B cell (primary cell): ENCODE measurements around the gene TLR9. TPM values are rescaled to one million over a fixed set of nuclear protein-coding genes. Genes with fewer than 3 reads are reported as not detected.

ENCODE experiments used
- ATAC-seq: fragments of 200-7000 bp; cut with Tn5 transposase; one replicate; pipeline ENCODE4 v1.10.0; 2021; ENCODE audit warnings: low read depth, mild to moderate bottlenecking, moderate number of reproducible peaks, moderate library complexity
- CTCF ChIA-PET: fragments of 350-600 bp; sonication (Branson Sonifier 250); formaldehyde crosslinking; loops from one replicate; lab custom pipeline; 2021; ENCODE audit warnings: antibody characterized with exemption, inconsistent platforms; lab: Charles Lee
- POLR2A ChIA-PET: fragments of 350-600 bp; sonication (Branson Sonifier 250); formaldehyde crosslinking; loops from one replicate; lab custom pipeline; 2021; ENCODE audit warnings: antibody characterized with exemption; lab: Charles Lee
- DNase-seq: peaks from one replicate; pipeline ENCODE4 v3.0.0; 2013
- H2AFZ ChIP-seq: 2 replicates; pipeline ENCODE4 v1.6.1; 2012; ENCODE audit warnings: mild to moderate bottlenecking, low read depth, low read length; ENCODE audit not compliant: insufficient read depth, poor library complexity, severe bottlenecking
- H3K27ac ChIP-seq, 2 donors: 1 replicate in 1 of 2; 2 replicates in 1 of 2; pipeline ENCODE4 v1.5.1; 2012 to 2013; ENCODE audit warnings: low read length in 2 of 2, mild to moderate bottlenecking in 2 of 2, moderate library complexity in 1 of 2
- H3K27me3 ChIP-seq, 4 experiments: fragments of 200-600 bp in 1 of 4; sonication (generic) in 1 of 4; replicated peaks in 1 of 4; 1 replicate in 2 of 4; 2 replicates in 2 of 4; pipeline versions ENCODE4 v1.6.1 to v1.7.0; 2013 to 2016; ENCODE audit warnings: low read length in 3 of 4, mild to moderate bottlenecking in 2 of 4, mixed read lengths in 1 of 4, moderate library complexity in 1 of 4; ENCODE audit not compliant: insufficient read depth in 4 of 4, control insufficient read depth in 3 of 4; ENCODE audit errors: control extremely low read depth in 1 of 4
- H3K36me3 ChIP-seq, 2 experiments: replicated peaks in 1 of 2; 1 replicate in 1 of 2; 2 replicates in 1 of 2; pipeline versions ENCODE4 v1.6.1 to v1.7.1; 2013; ENCODE audit warnings: low read length in 1 of 2; ENCODE audit not compliant: insufficient read depth in 2 of 2, control insufficient read depth in 1 of 2; ENCODE audit errors: control extremely low read depth in 1 of 2, extremely low read depth in 1 of 2
- H3K4me1 ChIP-seq, 2 donors: fragments of 200-600 bp in 1 of 2; sonication (generic) in 1 of 2; 1 replicate in 1 of 2; 2 replicates in 1 of 2; pipeline versions ENCODE4 v1.5.1 to v1.6.1; 2013 to 2017; ENCODE audit warnings: low read length in 2 of 2; ENCODE audit not compliant: control insufficient read depth in 2 of 2, insufficient read depth in 2 of 2
- H3K4me2 ChIP-seq: replicated peaks from 2 replicates; pipeline ENCODE3; 2012; ENCODE audit warnings: mild to moderate bottlenecking, low read depth, low read length; ENCODE audit not compliant: poor library complexity, severe bottlenecking
- H3K4me3 ChIP-seq, 5 experiments: fragments of 200-600 bp in 1 of 5; sonication (generic) in 1 of 5; 1 replicate in 3 of 5; 2 replicates in 2 of 5; pipeline versions ENCODE4 v1.5.1 to v1.7.0; 2011 to 2016; ENCODE audit warnings: low read length in 4 of 5, mild to moderate bottlenecking in 4 of 5, low read depth in 2 of 5, control low read depth in 1 of 5, moderate library complexity in 1 of 5; ENCODE audit not compliant: insufficient read depth in 1 of 5; ENCODE audit errors: control extremely low read depth in 1 of 5, extremely low read depth in 1 of 5
- H3K79me2 ChIP-seq: fragments of 200-600 bp; sonication (generic); one replicate; pipeline ENCODE4 v1.6.0; 2016; ENCODE audit warnings: low read length; ENCODE audit not compliant: control insufficient read depth, insufficient read depth
- H3K9ac ChIP-seq: fragments of 200-600 bp; sonication (generic); 2 replicates; pipeline ENCODE4 v1.6.1; 2017; ENCODE audit warnings: mild to moderate bottlenecking, low read length, moderate library complexity
- H3K9me3 ChIP-seq, 3 donors: one replicate each; pipeline versions ENCODE4 v1.6.1 to v1.7.1; 2013; ENCODE audit warnings: low read length in 2 of 3; ENCODE audit not compliant: control insufficient read depth in 2 of 3, insufficient read depth in 1 of 3; ENCODE audit errors: control extremely low read depth in 1 of 3
- H4K20me1 ChIP-seq: 2 replicates; pipeline ENCODE4 v1.6.0; 2012; ENCODE audit warnings: mild to moderate bottlenecking, low read length; ENCODE audit not compliant: insufficient read depth, control insufficient read depth, poor library complexity, severe bottlenecking
- H3K27ac Mint-ChIP-seq: one replicate; pipeline ENCODE4 v1.8.0; 2021; ENCODE audit warnings: mixed read lengths
- H3K27me3 Mint-ChIP-seq: one replicate; pipeline ENCODE4 v1.8.0; 2021; ENCODE audit warnings: mixed read lengths
- H3K4me1 Mint-ChIP-seq: one replicate; pipeline ENCODE4 v1.8.0; 2021; ENCODE audit warnings: mixed read lengths
- H3K4me3 Mint-ChIP-seq: one replicate; pipeline ENCODE4 v1.8.0; 2021; ENCODE audit warnings: mixed read lengths
- H3K9me3 Mint-ChIP-seq: one replicate; pipeline ENCODE4 v1.8.0; 2022; ENCODE audit warnings: mixed read lengths; ENCODE audit not compliant: insufficient read depth
- CTCF ChIP-seq: fragments of 200-600 bp; IDR thresholded peaks from one replicate; pipeline ENCODE4 v1.8.0; 2022; ENCODE audit warnings: antibody characterized with exemption, mild to moderate bottlenecking
- EZH2 ChIP-seq: IDR thresholded peaks from 2 replicates; pipeline ENCODE4 v1.6.1; 2012; ENCODE audit warnings: borderline replicate concordance, low read depth, mild to moderate bottlenecking, moderate library complexity, low read length; ENCODE audit not compliant: insufficient read depth, poor library complexity, severe bottlenecking
- WGBS: methylation state at CpG from one replicate; pipeline ENCODE4 v1.1.5; 2013; ENCODE audit warnings: missing lambda C conversion rate; ENCODE audit not compliant: insufficient coverage; 5-methylcytosine and 5-hydroxymethylcytosine counted together
- intact Hi-C: fragments of 100-400 bp; cut with micrococcal nuclease; formaldehyde crosslinking; loops from one replicate; pipeline ENCODE4 v1.10.0; 2022
- polyA plus RNA-seq: library from polyadenylated mRNA; depleted of rRNA; stranded (reverse); fragments of >200 nt; gene quantifications from 2 replicates; pipeline ENCODE4 v1.2.3, GENCODE V29; 2012
- total RNA-seq, 2 donors: library from RNA; stranded (reverse); fragments of 120-200 nt in 1 of 2; gene quantifications; 1 replicate in 1 of 2; 2 replicates in 1 of 2; pipeline versions ENCODE4 v1.2.3 to v1.2.4, GENCODE V29; 2013 to 2022

Gene TLR9
- total and polyA plus RNA-seq, 2 donors (not counting 1 experiment from before 2014, with no cell fraction given): 3.7 to 21.0 TPM

- 97% methylated on average over 16 of the region's 16 CpGs for WGBS
- Mint-ChIP-seq H3K9me3 (no peaks in the 10 kb centered on the region), H3K27ac (peak overlapping the region; percentile 85), H3K4me1 (peaks cover 50% of the 10 kb centered on the region), H3K27me3 (no peaks in the 10 kb centered on the region), H3K4me3 (no peak overlapping the region)
- H3K79me2 ChIP-seq: peaks cover 66% of the 10 kb centered on the region
- no peak overlapping the region for H2AFZ ChIP-seq
- ChIA-PET CTCF (interaction anchor here (0.6 to 18.5 kb wide), 24 partner anchors 9 to 219 kb away, joined by 3 to 237 read pairs (median 6); partner anchors contain the start of genes GLYCTK, TLR9 and WDR82), POLR2A (interaction anchor here (0.6 to 2.7 kb wide), 5 partner anchors 10 to 111 kb away, joined by 5 to 16 read pairs (median 9); partner anchors contain the start of gene WDR82)
- peaks cover 55% of the 10 kb centered on the region for H4K20me1 ChIP-seq
- no peaks in the 10 kb centered on the region for H3K9me3 ChIP-seq
- H3K27me3 ChIP-seq: no peaks in the 10 kb centered on the region
- H3K4me1 ChIP-seq: peaks cover 25 to 46% of the 10 kb centered on the region in 2 donors
- intact Hi-C loops: loop anchor here (1.0 kb wide), 3 partner anchors 8 to 108 kb away; partner anchors contain the start of gene TWF2
- H3K4me2 ChIP-seq: peak overlapping the region; percentile 52
- ATAC-seq (no peak), DNase-seq (peak; percentile 15)
- no peak overlapping the region for H3K4me3 ChIP-seq
- no peak overlapping the region for H3K27ac ChIP-seq
- H3K36me3 ChIP-seq: peaks cover 8 to 77% of the 10 kb centered on the region in 2 experiments
- TF ChIP-seq EZH2 (no peak), CTCF (no peak)
- no peak overlapping the region for H3K9ac ChIP-seq
Measured at GRCh38 chr3:52230889-52231499, 5.5 kb upstream of the TLR9 start.

GRCh38 chr3:52230461-52230860 is 5.0 kb upstream of the TLR9 start:
- Histone ChIP-seq H2AFZ (no peak overlapping the region), H3K9me3 (no peaks in the 10 kb centered on the region), H3K36me3 (peaks cover 7 to 74% of the 10 kb centered on the region in 2 experiments), H4K20me1 (peaks cover 50% of the 10 kb centered on the region), H3K79me2 (peaks cover 61% of the 10 kb centered on the region), H3K4me3 (no peak overlapping the region), H3K4me1 (peaks cover 26 to 46% of the 10 kb centered on the region in 2 donors), H3K27me3 (no peaks in the 10 kb centered on the region), H3K4me2 (no peak overlapping the region), H3K9ac (no peak overlapping the region), H3K27ac (no peak overlapping the region)
- H3K4me3 Mint-ChIP-seq: no peak overlapping the region
- CTCF ChIA-PET: interaction anchor here (0.9 to 18.5 kb wide), 11 partner anchors 8 to 218 kb away, joined by 3 to 237 read pairs (median 9); partner anchors contain the start of genes TLR9 and WDR82
- 100% methylated on average over 6 of the region's 6 CpGs for WGBS
- intact Hi-C loops: no loop called here
- H3K27me3 Mint-ChIP-seq: no peaks in the 10 kb centered on the region
- no peaks in the 10 kb centered on the region for H3K9me3 Mint-ChIP-seq
- H3K4me1 Mint-ChIP-seq: peaks cover 50% of the 10 kb centered on the region
- POLR2A ChIA-PET: interaction anchor here (0.6 to 2.7 kb wide), 4 partner anchors 10 to 111 kb away, joined by 5 to 16 read pairs (median 11); partner anchors contain the start of gene WDR82
- DNase-seq (peak; percentile 16), ATAC-seq (no peak)
- H3K27ac Mint-ChIP-seq: peak overlapping the region; percentile 50
- TF ChIP-seq CTCF: no peak
